Pancreas (tissue), 10 donors: Measurements from ENCODE around the gene FKTN. TPM values are rescaled to one million over a fixed set of nuclear protein-coding genes. Genes with fewer than 3 reads are reported as not detected.

Source experiments
- ATAC-seq, 4 donors: fragments of 200-7000 bp; cut with Tn5 transposase; one replicate each; pipeline versions ENCODE4 v1.8.0 to v1.9.1; 2020; ENCODE audit warnings: mild to moderate bottlenecking in 4 of 4, moderate library complexity in 4 of 4
- DNase-seq, 6 donors: peaks; one replicate each; pipeline ENCODE4 v3.0.0-alpha.2; 2020
- FAIRE-seq: peaks from 2 replicates; lab custom pipeline; 2012; peaks lifted over from hg19 to GRCh38; lab: Jason Lieb, UNC
- H3K27ac ChIP-seq, 4 donors: fragments of 200-600 bp; sonication (generic); 1 replicate in 3 of 4; 2 replicates in 1 of 4; pipeline versions ENCODE4 v1.5.0 to v1.8.0; 2020
- H3K27me3 ChIP-seq, 4 donors: fragments of 200-600 bp; one replicate each; pipeline ENCODE4 v1.8.0; 2021
- H3K36me3 ChIP-seq, 3 donors: fragments of 200-600 bp; sonication (generic) in 1 of 3; one replicate each; pipeline versions ENCODE4 v1.5.0 to v1.8.0; 2020 to 2021
- H3K4me1 ChIP-seq, 3 donors: fragments of 200-600 bp; one replicate each; pipeline ENCODE4 v1.8.0; 2021
- H3K4me3 ChIP-seq, 4 donors: fragments of 200-600 bp; sonication (generic) in 2 of 4; one replicate each; pipeline versions ENCODE4 v1.5.0 to v1.8.0; 2020 to 2021
- H3K9me3 ChIP-seq, 4 donors: fragments of 200-600 bp; one replicate each; pipeline ENCODE4 v1.8.0; 2021
- CTCF ChIP-seq, 4 donors: fragments of 200-600 bp; sonication (generic) in 3 of 4; IDR thresholded peaks; one replicate each; pipeline versions ENCODE4 v1.5.0 to v1.8.0; 2021; ENCODE audit warnings: antibody characterized with exemption in 4 of 4
- WGBS, 2 donors: extraction: QIAGEN DNeasy Blood & Tissue Kit; methylation state at CpG; one replicate each; pipeline ENCODE4 v1.1.7; 2013; 5-methylcytosine and 5-hydroxymethylcytosine counted together
- intact Hi-C, 3 donors: fragments of 100-400 bp; cut with DNase I; formaldehyde crosslinking; loops; one replicate each; pipeline versions ENCODE4 v1.11.1 to v1.14.2; 2022
- polyA plus RNA-seq, 2 donors: library from polyadenylated mRNA; stranded (reverse); fragments of 200-250 nt; gene quantifications; one replicate each; pipeline ENCODE4 v1.2.3, GENCODE V29; 2013
- total RNA-seq, 6 donors: library from RNA; stranded (reverse); fragmentation: NEBNext Ultra II Directional in 4 of 6; extraction: Animal tissue kit (Norgen Biotek cat#: 25700) in 4 of 6; gene quantifications; one replicate each; pipeline versions ENCODE4 v1.2.1 to v1.2.4, GENCODE V29; 2021 to 2023
- donor health status: healthy with polysubstance abuse.
- donor health status: DM: no; HTN: no; CAD: no; lungs with moderate emphysema.
- donor health status: DM: no; HTN: no; CAD: no.
- donor health status: control.
- donor health status: control.
- donor health status: Bipolar disorder and iron deficiency.
- donor health status: DM: yes; HTN: yes; CAD: no.
- donor health status: DM: no; HTN: no; CAD: no.
- donor health status: DM: no; HTN: no; CAD: no.
- donor health status: DM: yes; HTN: yes; CAD: no.

FKTN gene
- total and polyA plus RNA-seq, 8 donors: 3.7 to 10.6 (median 7.7) TPM

GRCh38 chr9:105683688-105684275 is 125.9 kb downstream of the FKTN start:
- H3K27me3 ChIP-seq: no peaks in the 10 kb centered on the region
- intact Hi-C loops: no loop called here
- no peak overlapping the region for H3K27ac ChIP-seq
- DNase-seq (no peak), ATAC-seq (no peak), FAIRE-seq (no peak)
- no peaks in the 10 kb centered on the region for H3K4me1 ChIP-seq
- H3K9me3 ChIP-seq: no peaks in the 10 kb centered on the region
- WGBS, 2 donors: 44 to 52% methylated on average over 1 of the region's 1 CpG
- no peak overlapping the region for H3K4me3 ChIP-seq
- no peaks in the 10 kb centered on the region for H3K36me3 ChIP-seq
- TF ChIP-seq CTCF (IDR thresholded peaks at IDR 0.05): no peak

GRCh38 chr9:105686936-105687335 is 129.0 kb downstream of the FKTN start:
- intact Hi-C loops: no loop called here
- FAIRE-seq: no peak
- H3K36me3 ChIP-seq: no peaks in the 10 kb centered on the region
- DNase-seq: no peak
- no peak for TF ChIP-seq CTCF (IDR thresholded peaks at IDR 0.05)
- H3K27ac ChIP-seq: no peak overlapping the region
- peaks cover 0 to 10% (median 0%) of the 10 kb centered on the region in 4 donors for H3K27me3 ChIP-seq
- ATAC-seq: no peak
- H3K9me3 ChIP-seq: no peaks in the 10 kb centered on the region
- WGBS, 2 donors: 83 to 85% methylated on average over 4 of the region's 4 CpGs
- no peaks in the 10 kb centered on the region for H3K4me1 ChIP-seq
- no peak overlapping the region for H3K4me3 ChIP-seq

Other genes starting within 250 kb of the FKTN start
- gene FSD1L, start 110.1 kb upstream of the FKTN start, total RNA-seq: 1 to 10 TPM; 1.5 to 8.2 (median 2.7) TPM
- 1 to 10 TPM; 1.4 to 2.7 TPM for gene FSD1L, start 110.1 kb upstream of the FKTN start, polyA plus RNA-seq
- under 1 TPM in 1 of 6 donors, not detected in 5; 0.38 TPM for gene TAL2, start 104.3 kb downstream of the FKTN start, total RNA-seq
- gene TAL2, start 104.3 kb downstream of the FKTN start, polyA plus RNA-seq: under 1 TPM in 1 of 2 donors, not detected in 1; 0.47 TPM
- gene TMEM38B, start 136.4 kb downstream of the FKTN start, total RNA-seq: 1 to 10 TPM; 3.0 to 5.8 (median 5.1) TPM
- 1 to 10 TPM; 1.4 to 3.6 TPM for gene TMEM38B, start 136.4 kb downstream of the FKTN start, polyA plus RNA-seq